Stimulated activated CD4-positive, alpha-beta T cell treated with anti-CD3 and anti-CD28 coated beads, TNF-alpha, amount 100 ng/mL, for 24 hours (primary cell): ENCODE results near the gene ODAD2.
"Not testable (repeated sequence)": the region's sequence is repeated elsewhere in the genome, so short reads cannot be mapped to it uniquely, and the experiment has no call there.

Experiments
- DNase-seq, 3 experiments: peaks; one replicate each; pipeline ENCODE4 v3.0.0-alpha.2; 2020; ENCODE audit warnings: low read depth in 3 of 3

ODAD2 gene

GRCh38 chr10:27998954-27999275 is at the start of gene ODAD2:
TSS of gene ODAD2 (minus strand) at chr10:27999079. CDS start at chr10:27995142, 3,937 bp downstream.
- no peak for DNase-seq

- DNase-seq, result no peak
Measured at GRCh38 chr10:28047061-28047460, 48.2 kb upstream of the ODAD2 start.

- no peak for DNase-seq
Measured at GRCh38 chr10:28046579-28046978, 47.7 kb upstream of the ODAD2 start.

- no peak for DNase-seq
Measured at GRCh38 chr10:28043941-28044340, 45.1 kb upstream of the ODAD2 start.

- DNase-seq, result no peak
Measured at GRCh38 chr10:28036587-28036986, 37.7 kb upstream of the ODAD2 start.

GRCh38 chr10:28020993-28021982 is 22.4 kb upstream of the ODAD2 start:
- no peak for DNase-seq

- DNase-seq, result no peak
Measured at GRCh38 chr10:28020080-28020860, 21.4 kb upstream of the ODAD2 start.

- no peak for DNase-seq
Measured at GRCh38 chr10:28014651-28015050, 15.8 kb upstream of the ODAD2 start.

- DNase-seq, result no peak
Measured at GRCh38 chr10:28012990-28013515, 14.2 kb upstream of the ODAD2 start.

GRCh38 chr10:28010821-28011220 is 11.9 kb upstream of the ODAD2 start:
- no peak for DNase-seq

GRCh38 chr10:28008054-28008453 is 9.2 kb upstream of the ODAD2 start:
- DNase-seq, result no peak

- no peak for DNase-seq
Measured at GRCh38 chr10:28001353-28001752, 2.5 kb upstream of the ODAD2 start.

GRCh38 chr10:27998178-27998953 is 513 bp downstream of the ODAD2 start:
- DNase-seq, result peak in 1 of 3 experiments; percentile 32

GRCh38 chr10:27997865-27998177 is 1.1 kb downstream of the ODAD2 start:
- no peak for DNase-seq

GRCh38 chr10:27995311-27995710 is 3.6 kb downstream of the ODAD2 start:
- DNase-seq, result no peak

- not testable (repeated sequence) for DNase-seq
Measured at GRCh38 chr10:27989357-27989756, 9.5 kb downstream of the ODAD2 start.

GRCh38 chr10:27986821-27987220 is 12.1 kb downstream of the ODAD2 start:
- no peak for DNase-seq

- DNase-seq, result no peak
Measured at GRCh38 chr10:27982875-27983543, 15.9 kb downstream of the ODAD2 start.

GRCh38 chr10:27981744-27982143 is 17.1 kb downstream of the ODAD2 start:
- DNase-seq, result no peak

- DNase-seq, result not testable (repeated sequence)
Measured at GRCh38 chr10:27970795-27971194, 28.1 kb downstream of the ODAD2 start.

- DNase-seq, result not testable (repeated sequence)
Measured at GRCh38 chr10:27969931-27970330, 28.9 kb downstream of the ODAD2 start.
